Stimulated activated CD8-positive, alpha-beta memory T cell treated with anti-CD3 and anti-CD28 coated beads, Interleukin-15, amount 100 ng/mL, for 24 hours (primary cell): ENCODE results near the gene KIF13A.
"Not testable (repeated sequence)": the region's sequence is repeated elsewhere in the genome, so short reads cannot be mapped to it uniquely, and the experiment has no call there.

ENCODE experiments used
- DNase-seq: peaks from one replicate; pipeline ENCODE4 v3.0.0-alpha.2; 2020; ENCODE audit warnings: low read depth

KIF13A gene

DNA sequence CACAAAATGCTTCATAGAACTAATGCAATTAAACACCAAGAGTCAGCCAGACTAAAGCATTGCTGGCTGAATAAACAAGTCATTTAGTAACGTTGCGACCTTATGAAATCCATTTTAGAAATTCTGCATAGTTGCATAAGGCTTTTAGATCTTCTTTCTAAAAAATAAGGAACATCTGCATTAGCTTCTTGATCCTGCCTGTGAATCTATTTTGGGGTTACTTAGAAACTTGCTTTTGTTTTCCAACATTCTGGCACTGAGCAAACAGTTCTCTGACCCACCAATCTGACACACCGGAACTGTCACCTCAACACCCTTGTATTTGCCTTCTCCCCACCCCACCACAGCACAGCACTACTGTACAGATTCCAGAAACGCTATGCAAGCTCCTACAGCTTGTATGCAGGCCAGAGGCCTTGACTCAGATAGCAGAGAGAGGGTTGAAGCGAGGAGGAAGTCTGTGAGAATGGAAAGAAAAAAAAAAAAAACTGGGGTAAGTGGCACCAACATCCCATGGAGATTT lies 55.0 kb downstream of the KIF13A start:
- no peak for DNase-seq

DNA sequence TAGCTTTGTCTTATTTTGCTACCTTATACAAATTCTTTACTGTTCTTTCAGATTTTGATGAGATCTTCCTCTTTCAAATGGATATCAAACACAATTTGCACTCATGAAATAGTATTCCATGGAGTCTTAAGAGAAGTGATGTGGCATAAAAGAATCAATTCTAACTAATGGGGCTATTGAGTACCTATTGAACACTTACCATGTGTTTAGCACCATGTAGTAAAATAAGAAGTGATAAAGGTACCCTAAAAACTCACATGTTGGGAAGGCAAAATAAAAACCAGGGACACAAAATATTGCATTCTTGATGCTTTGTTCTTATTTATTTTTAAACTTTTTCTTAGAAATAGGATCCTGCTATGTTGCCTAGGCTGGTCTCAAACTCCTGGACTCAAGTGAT lies 56.2 kb downstream of the KIF13A start:
- no peak for DNase-seq

DNA sequence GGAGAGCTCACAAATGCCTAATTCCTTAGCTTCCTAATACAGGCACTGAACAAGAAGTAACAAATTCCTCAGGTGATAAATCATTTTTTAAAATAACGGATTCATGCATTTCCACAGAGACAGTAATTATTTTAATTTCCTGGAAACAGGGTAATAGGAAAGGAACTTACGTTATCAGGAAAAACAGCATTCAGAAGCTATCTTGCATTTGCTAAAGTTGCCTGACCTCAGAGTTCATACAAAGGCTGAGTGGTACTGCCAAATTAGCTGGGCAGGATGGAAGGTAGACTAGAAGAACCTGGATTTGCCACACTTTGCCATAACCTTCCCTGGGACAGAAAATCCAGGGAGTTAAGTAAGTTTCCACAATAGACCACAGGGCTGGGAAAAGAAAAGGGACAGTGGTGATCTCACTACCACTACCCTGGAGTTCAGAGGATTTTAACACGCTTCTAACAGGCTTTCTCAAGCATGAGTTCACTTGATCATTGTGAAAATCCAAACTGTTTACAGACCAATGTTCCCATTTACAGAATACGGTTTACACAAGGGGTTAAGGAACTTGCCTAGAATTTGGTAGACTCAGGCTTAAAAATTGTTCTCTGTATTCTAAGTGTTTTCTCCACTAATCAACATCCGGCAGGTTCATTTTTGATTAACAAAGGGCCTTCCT lies 57.0 kb downstream of the KIF13A start:
- no peak for DNase-seq

DNA sequence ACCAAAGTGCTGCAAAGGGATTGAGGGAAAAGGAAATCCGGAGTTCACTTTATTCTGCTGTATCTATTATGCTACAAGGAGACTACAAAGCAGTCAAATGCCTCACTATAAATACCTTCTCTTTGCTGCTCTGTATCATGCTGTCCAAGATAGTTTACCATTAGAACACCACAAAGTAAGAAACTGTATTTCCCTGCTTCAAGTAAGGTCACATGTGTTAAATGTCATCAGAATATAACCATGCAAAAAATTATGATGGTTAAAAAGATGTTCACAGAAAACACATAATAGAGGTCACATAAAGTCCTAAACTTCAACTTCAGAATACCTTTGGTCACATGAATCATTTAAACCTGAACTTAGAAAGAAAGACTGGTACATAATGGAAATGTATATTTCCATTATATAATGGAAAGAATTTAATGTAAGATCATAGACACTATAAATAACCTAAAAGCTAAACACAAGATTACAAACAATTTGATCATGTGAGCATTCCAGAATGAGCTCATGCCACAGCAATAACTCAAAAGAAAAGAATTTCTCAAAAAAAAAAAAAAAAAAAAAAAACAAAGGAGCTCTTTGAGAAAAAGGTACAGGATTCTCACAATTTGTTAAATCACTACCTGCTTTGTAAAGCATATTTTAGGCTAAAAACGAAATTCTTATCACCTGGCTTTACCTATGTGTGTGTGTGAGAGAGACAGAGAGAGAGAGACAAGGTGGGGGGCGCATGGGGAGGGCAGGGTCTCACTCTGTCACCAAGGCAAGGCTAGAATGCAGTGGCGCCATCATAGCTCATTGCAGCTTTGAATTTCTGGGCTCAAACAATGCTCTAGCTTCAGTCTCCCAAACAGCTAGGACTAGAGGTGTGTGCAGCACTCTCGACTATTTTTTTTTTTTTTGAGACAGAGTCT lies 58.7 kb downstream of the KIF13A start:
- DNase-seq = no peak

DNA sequence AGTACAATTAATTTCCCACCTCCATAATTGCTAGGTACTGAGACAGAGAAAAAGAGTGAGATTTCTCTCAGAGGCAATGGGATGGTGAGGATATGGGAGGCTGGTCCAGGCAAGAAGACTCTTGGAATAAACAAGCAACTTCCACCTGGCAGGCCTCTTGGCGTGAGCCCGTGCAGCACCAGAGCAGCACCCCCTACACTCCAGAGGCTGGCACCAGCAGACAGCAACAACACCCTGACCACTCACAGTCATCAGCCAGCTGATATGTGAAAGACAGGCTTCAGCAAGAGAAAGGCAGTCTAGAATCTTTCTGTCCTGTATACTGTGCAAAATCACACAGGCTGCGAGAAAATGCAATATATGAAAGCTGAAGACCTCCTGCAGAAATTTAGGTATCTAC lies 59.7 kb downstream of the KIF13A start:
- no peak for DNase-seq

DNA sequence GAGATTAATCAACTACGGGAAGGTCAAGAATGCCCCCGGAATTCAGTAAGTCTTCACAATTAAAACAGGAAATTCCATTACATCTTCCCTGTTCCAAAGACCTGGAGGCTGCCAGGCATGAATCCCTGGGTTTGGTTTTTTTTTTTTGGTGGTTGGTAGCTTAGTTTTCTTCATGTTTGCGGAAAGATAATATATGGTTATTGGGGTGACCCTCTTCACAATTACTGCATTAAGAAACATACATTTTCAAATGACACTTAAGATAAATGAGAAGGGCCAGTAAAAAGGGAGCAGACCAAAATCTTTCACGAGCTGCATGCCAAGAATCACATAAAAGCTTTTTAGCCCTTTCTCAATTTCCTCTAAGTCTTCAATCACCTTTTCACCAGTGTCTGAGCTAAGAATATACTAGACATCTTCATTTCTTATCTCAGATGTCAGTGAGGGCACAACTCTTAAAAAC lies 64.0 kb downstream of the KIF13A start:
- DNase-seq = no peak

DNA sequence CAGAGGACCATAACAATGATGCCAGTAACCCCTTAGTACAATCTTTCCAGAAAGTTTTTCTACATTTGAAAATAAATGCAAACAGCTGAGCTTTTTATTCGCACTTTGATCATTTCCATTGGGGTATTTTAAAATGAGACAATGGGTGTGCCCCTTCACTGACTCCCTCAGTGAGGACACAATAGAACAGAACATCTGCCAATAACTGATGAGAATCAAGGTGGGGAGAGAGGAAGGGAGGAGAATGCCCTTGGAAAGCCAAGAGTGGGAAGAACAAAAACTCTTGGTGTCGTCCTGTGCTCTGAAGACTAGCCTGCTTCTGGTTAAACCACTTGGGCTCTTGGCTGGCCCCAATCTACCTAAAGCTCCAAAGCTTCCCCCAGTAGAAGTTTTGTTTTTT lies 66.0 kb downstream of the KIF13A start:
- no peak for DNase-seq

DNA sequence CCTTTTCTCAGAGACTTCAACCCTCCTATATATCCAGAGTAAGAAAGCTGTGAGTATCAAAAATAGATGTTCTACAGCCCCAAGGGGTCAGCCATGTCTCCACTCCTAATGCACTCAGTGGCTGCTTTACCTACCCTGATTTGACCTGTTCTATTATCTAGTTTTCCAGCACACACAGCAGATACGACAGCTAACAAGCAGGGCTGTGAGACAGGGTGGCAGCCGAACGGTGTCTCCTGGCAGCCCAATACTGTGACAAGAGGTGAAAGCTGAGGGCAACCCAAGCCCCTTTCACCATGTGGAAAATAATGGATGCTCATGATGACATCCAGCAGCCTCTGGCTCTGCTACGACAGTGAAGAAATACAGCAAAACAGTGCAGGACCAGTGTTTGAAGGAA lies 67.9 kb downstream of the KIF13A start:
- no peak for DNase-seq

DNA sequence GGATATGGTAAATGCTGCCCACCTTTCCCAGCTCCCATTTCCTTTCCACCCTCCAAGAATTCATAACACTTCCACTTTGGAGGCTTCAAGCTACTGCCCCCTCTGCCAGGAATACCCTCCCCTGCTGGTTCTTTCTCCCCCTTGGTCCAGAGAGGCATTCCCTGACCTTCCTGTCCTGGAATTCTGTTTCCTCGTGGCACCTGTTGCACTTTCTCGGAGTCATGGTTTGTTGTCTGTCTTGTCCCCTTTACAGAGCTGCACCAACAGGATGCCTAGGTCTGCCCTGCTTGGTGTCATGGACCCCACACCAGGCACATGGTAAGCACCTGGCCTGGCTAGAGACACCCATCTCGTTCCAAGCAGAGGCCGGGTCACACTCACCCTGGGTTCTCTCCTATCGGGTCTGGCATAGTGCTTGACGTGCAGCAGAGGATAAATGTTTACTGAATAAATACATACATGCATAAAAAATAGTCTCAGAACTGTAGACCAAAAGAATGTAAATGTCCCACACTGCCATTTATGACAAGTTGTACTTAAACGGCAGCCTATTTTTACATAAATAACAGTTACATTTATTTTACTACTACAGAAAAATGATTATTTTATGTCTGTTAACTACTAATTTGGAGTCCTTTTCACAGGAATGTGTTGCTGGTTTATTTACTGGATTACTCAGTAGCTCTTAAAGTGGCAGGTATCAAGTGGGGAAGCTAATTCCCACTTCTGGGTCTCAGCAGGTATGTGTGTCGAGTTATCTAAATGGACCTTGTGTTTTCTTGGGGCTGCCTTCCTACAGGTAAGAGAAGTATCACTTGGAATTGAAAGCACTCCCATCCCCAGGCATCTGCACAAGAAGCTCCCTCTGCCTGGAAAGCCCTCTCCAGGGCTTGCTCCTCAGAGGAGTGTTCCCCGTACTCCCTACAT lies 69.3 kb downstream of the KIF13A start:
- no peak for DNase-seq

DNA sequence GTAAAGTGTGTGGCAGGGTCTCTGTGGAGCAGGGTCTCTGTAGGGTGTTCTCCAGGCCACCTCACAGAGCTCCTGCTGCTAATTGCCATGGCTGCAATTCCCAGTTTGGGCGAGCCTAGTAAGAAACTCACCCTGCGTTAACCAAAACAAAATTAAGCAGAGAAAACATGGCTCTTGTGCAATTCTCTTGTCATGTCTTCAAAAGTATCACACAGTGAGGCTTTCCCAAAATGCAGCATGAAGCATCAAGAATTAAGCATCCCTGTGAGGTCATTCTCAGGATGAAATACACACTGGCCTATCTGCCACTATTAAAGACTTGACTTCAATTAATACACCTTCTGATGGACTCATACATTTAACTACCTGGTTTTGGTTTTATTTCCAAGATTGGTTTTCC lies 72.8 kb downstream of the KIF13A start:
- DNase-seq = no peak

DNA sequence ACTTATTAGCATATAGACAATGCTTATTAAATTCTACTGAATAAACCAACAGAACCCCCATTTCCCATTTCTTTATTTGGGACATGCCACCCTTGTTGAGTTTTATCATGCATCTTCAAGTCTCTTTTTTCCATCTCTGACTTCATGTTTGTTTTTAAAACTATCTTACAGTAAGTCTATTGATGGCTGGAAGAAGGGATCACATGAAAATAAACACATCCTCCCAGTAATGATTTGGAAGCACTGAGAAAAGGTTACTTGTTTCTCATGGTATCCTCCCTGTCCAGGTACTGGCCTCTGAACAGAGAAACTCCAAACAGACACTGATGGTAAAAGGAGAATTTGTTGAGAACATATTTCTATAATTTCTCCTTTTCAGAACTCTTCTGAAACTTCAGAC lies 74.9 kb downstream of the KIF13A start:
- DNase-seq = no peak

DNA sequence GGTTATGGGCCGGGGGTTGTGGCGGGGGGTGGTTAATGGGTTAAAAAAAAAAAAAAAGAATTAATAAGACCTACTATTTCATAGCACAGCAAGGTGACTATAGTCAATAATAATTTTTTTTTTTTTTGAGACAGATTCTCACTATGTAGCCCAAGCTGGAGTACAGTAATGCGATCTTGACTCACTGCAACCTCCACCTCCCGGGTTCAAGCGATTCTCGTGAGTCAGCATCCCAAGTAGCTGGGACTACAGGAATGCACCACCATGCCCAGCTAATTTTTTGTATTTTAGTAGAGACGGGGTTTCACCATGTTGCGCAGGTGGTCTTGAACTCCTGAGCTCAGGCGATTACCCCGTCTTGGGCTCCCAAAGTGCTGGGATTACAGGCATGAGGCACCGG lies 75.8 kb downstream of the KIF13A start:
- DNase-seq = not testable (repeated sequence)

DNA sequence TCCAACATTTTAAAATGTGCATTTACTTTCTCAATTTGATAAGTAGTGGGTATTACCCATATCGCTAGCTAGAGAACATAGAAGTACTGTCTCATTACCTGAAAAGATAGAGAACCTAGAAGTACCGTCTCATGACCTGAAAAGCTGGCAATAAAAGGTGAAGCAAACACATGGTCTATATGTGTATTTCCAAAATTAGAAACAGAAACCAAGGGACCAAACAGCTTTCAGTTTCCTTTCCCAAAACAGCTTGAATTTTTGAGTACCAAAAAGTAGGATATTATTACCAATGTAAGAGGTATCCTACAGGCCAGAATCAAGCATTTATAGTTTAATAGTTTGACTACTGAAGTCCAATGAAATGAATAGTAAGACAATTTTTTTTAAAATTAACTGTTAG lies 77.2 kb downstream of the KIF13A start:
- DNase-seq = no peak

DNA sequence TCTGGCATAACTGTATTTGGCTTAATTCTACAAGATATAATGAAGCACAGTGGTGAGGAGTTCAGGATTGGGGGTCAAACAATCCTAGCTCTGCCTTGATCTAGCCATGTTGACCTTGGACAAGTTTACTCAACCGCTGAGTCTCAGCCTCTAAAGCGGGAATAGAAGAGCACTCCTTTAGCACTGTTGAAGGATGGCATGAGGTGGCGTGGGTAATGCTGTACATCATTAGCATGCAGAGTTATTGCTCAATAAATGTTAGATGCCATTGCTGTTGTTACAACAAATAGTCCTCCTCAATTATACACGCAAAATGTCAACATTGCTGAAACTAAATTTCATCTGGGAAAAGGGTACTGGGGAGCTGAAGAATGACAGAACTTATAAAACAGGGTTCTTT lies 78.6 kb downstream of the KIF13A start:
- DNase-seq = no peak

DNA sequence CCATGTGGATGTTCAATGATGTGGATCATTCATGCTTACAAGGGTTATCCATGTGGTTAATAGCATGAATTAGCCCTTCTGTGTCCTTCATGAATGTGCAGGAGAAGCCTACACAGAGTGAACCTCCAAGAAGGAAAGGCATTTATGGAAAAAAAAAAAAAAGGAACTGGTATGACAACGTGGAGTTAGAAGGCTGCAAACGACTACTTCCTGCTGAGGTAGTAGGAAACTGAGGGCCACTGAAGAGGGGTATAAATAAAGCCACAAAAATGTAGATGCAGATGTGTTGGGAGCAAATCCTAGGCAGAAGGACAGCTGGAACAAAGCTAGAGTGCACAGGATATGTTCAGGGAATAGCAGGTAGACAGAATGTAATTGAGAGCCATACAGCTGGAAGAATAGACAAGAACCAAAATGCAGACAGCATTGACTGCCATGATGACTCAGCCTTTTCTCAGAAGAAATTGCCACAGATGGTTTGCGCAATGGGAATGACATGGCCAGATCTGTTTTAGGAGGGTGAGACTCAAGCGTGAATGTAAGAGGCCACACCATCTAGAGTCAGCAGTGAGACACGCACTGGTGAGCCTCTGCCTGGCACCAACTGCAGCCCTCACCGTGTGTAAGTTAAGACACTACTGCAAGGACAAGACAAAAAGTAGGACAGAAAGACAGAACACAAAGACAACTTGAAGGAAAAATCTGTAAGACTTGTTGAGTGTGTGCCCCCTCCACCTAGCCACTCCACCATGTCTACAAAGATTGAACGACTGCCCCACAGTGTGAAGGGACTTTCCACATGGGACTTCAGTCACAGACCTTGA lies 79.8 kb downstream of the KIF13A start:
- DNase-seq = no peak

DNA sequence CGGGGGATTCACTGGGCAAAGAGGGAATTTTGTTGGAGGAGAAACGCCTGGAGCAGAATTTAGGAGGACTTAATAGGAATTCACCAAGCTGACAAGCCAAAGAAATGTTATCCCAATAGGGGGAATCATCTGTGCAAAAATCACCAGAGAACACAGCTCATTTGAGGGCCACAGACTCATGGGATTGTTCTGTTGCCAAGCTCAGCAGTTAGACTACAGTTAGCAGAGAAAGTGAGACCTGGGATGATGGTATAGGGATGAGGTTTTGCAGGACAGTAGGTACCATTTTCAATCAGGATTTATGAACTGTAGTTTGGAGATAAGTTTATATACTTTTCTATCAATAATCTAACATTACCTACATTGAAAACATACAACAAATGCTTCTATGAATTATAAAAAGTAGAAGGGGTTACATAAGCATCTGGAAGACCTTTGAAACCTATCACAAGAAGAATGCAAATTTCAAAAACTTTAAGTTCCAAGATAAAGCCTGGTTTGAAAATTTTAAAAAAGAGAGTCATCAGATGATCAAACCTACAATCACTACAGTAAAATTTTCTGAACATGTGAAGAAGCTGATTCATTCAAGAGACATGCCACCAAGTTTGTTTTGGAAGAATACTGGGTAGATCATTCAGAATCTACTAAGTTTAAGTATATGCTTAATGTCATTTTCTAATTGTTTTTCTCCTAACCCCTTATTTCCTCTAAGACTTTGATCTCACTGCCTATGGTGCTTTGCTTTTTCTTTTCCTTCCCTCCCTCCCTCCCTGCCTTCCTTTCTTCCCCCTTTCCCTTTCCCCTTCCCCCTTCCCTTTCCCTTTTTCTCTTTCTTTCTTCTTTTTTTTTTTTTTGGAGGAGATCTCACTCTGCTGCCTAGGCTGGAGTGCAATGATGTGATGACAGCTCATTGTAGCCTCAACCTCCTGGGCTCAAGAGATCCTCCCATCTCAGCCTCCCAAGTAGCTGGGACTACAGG lies 81.5 kb downstream of the KIF13A start:
- DNase-seq = no peak

DNA sequence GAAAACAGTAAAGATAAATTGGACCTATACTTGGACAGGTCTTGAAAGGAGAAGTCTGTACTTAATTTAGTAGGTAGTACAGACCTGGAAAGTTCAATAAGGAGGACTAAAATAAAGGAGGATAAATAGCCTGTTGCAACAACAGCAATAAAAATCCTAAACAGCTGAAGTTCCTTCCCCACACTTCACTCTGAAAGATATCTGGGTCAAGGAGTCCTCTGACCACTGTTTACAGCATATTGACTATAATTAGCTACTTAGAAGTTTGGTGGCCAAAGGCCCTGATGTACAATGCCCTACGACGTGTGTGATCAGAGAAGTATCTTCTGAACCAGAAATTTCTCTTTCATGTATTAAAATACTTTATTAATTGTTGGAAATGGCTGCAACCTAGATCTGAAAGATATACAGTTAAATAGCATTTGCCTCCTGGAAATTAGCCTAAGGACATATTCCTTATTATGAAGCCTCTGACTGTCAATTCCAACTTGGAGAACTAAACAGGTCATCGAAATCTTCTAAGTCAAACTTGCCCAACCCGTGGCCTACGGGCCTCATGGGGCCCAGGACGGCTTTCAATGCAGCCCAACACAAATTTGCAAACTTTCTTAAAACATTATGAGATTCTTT lies 82.8 kb downstream of the KIF13A start:
- DNase-seq = no peak

DNA sequence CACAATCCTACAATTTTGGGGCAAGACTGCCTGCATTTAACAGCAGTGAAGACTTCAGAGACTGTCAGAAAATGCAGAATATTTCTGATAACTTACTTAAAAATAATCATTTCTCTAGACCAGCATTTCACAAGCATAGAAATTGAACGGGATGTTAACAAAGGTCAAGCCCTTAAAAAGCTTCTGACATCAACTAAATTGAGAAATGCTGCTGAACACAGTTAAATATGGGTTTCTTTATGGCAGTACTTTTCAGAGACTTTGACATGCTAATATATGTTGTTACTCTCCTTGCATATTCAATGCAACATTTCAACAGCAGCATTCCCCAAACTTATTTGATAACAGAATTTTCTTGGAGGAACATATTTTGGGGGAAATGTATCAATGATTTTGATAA lies 84.5 kb downstream of the KIF13A start:
- DNase-seq = no peak

DNA sequence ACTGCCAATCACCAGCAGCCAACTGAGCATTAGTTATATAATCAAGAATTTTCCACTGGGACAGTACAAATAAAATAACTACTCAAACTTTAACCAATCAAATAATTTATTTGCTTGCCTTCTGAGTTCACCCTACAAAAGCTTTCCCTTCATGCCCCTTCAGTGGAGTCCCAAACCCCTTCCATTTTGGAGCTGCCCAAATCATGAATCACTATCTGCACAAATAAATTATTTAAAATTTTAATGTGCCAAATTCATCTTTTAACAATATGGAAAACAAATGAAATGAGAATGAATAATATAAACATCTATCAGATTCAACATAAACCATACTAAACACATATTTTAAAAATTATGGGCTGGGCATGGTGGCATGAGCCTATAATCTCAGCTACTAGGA lies 85.9 kb downstream of the KIF13A start:
- no peak for DNase-seq

DNA sequence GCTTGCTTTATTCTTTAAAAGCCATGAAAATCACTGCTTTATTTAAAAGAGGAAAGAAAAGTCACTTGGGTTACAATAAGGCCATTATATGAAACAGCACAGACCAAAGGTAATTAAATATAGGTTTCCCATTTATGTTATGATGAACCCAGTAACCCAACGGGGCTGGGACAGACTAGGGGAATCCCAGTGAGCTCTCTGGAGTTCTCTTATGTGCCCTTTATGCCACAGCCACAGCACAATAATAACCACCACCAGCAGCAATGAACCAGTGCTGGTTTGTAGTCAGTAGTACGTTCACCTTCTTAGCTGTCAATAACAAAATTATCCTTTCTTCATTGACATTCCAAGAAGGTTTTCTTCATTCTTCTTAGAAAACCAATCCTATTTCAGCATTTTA lies 87.4 kb downstream of the KIF13A start:
- DNase-seq = no peak
